Right ventricle myocardium superior (tissue), 1 donor: ENCODE results near the gene NFKBIB. TPM values are rescaled to one million over a fixed set of nuclear protein-coding genes. Genes with fewer than 3 reads are reported as not detected.

Experiments
- ATAC-seq: fragments of 200-7000 bp; cut with Tn5 transposase; one replicate; pipeline ENCODE4 v1.9.1; 2020; ENCODE audit warnings: mild to moderate bottlenecking; ENCODE audit not compliant: poor library complexity
- DNase-seq: peaks from one replicate; pipeline ENCODE4 v3.0.0-alpha.2; 2020
- intact Hi-C: fragments of 100-400 bp; cut with DNase I; formaldehyde crosslinking; loops from one replicate; pipeline ENCODE4 v1.11.2; 2022
- total RNA-seq: library from RNA; stranded (reverse); fragmentation: NEBNext Ultra II Directional; extraction: Animal tissue kit (Norgen Biotek cat#: 25700); gene quantifications from one replicate; pipeline ENCODE4 v1.2.1, GENCODE V29; 2021
- donor health status: DM: no; HTN: yes; CAD: no; lungs with severe emphysema.

NFKBIB gene
- total RNA-seq, 1 donor from 2014 or later: 14.5 TPM

DNA sequence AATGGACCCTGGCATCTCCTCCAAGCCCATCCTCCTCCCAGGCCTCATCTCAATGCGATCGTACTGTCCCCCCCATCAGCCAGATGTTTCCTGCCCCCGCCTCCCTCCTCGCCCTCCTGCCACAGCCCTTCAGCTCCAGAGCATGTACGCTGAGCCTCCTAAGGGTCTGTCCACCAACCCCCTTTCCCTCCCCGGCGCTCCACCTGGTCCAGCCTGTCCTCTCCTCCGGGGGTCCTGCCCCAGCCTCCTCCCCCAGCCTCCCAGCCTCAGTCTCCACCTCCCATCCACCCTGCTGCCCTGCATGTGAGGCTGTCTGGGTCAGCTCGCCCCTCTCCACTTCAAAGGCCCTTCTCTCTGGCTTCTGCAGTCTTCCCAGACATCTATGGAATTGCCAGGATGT lies 4.8 kb upstream of the NFKBIB start:
- intact Hi-C loops: no loop called here
- ATAC-seq (no peak), DNase-seq (no peak)

- intact Hi-C loops: no loop called here
- ATAC-seq (no peak), DNase-seq (peak; percentile 50)
Measured at GRCh38 chr19:38898788-38899446, 852 bp upstream of the NFKBIB start.

DNA sequence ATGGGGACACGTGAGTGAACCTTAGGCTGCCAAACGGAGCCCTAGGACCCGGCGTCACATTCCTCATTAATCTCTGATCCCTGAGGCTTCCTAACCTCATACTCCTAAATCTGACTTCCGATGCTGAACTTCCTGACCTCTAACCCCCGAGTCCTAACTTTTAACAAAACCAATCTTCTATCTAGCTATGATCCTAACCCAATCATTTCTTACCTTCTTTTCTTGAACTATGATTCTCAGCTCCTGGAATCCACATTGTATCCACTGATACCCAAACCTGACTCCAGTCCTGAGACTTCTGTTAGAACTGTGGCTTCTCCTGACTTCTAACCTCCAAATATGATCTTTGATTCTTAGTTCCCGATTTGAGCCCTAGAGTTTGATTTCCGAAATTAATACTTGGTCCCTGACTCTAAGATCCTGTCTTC lies 447 bp downstream of the NFKBIB start:
- intact Hi-C loops: no loop called here
- no peak for ATAC-seq
- DNase-seq: no peak

DNA sequence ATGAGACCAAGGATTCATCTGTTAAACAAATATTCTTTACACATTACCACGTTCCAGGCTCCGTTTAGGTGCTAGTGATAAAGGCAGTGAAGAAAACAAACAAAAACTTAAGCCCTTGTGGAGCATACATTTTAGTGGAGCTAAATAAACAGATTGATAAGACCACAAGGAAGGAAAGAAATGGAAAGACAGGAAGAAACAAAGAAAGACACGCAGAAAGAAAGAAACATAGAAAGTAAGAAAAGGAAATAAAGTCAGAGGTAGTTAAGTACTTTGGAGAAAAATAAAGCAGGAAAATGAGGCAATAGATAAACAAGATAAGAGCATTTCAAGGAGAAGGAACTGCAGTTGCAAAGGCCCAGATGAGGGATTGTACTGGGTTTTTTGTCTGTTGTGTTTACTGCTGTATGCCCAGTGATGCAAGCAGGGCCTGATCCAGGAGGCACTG lies 998 bp downstream of the NFKBIB start:
- intact Hi-C loops: no loop called here
- DNase-seq (no peak), ATAC-seq (no peak)

GRCh38 chr19:38901683-38902082 lies 1.9 kb downstream of the NFKBIB start:
- DNase-seq (no peak), ATAC-seq (no peak)
- intact Hi-C loops: no loop called here

DNA sequence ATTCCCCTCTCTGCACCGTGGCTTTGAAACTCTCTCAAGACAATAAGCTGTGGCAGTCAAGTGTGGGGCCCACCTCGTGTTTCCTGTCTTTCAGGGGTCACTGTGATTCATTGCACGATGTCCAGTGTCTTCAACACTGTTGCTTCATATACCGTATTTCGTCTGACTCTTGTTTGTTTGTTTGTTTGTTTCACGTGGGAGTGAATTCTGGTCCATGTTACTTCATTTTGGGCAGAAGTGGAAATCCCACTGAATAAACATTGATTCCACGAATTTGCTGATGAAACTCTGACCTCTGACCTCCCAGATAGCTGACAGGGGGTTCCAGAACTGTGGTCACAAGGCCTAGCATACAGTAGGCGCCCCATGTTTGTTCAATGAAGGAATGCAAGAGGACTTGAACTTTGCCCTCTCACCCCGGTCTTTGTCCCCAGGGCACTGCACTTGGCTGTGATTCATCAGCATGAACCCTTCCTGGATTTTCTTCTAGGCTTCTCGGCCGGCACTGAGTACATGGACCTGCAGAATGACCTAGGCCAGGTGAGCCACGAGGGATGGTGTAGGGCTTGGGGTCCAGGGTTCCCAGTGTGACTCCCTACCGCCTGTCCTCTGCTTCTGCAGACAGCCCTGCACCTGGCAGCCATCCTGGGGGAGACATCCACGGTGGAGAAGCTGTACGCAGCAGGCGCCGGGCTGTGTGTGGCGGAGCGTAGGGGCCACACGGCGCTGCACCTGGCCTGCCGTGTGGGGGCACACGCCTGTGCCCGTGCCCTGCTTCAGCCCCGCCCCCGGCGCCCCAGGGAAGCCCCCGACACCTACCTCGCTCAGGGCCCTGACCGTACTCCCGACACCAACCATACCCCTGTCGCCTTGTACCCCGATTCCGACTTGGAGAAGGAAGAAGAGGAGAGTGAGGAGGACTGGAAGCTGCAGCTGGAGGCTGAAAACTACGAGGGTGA lies 5.1 kb downstream of the NFKBIB start:
- no peak for DNase-seq
- no peak for ATAC-seq
- intact Hi-C loops: no loop called here

DNA sequence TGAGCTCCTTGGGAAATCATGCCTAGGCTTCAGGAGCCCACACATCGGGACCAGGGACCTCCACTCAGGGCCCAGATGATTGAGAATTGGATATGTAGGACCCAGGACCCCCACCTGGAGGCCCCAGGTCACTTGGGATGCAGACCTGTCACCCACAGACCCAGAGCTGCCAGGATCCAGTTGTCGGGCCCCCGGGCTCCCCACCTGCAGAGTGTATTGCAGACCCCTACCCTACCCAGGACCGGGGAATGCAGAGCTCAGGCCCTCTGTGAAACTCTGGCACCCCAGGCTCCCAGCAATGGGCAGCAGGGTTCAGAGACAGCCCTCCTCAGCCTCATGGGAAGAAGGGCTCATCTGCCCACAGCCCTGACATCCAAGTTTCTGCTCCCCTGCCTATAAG lies 5.9 kb downstream of the NFKBIB start:
- intact Hi-C loops: no loop called here
- ATAC-seq: no peak
- no peak for DNase-seq

GRCh38 chr19:38907227-38907626 lies 7.5 kb downstream of the NFKBIB start:
- DNase-seq (no peak), ATAC-seq (no peak)
- intact Hi-C loops: no loop called here

DNA sequence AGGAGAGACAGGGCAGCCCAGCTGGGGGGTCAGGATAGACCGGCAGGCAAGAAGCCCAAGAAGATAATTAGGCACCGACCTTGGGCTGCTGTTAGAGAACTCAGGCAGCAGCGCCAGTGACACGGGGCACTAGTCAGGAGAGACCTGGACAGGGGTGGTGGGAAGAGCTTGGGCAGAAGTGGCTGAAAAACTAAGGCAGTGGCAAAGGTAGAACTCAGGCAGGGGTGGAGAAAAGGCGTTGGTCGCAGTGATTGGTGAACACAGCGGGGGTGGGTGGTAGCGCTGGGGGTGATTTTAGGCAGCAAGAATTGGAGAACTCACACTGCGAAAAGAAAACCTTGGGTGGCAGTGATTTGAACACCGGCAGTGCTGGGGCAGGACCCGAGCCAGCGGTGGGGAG lies 7.9 kb downstream of the NFKBIB start:
- no peak for DNase-seq
- intact Hi-C loops: no loop called here
- no peak for ATAC-seq

DNA sequence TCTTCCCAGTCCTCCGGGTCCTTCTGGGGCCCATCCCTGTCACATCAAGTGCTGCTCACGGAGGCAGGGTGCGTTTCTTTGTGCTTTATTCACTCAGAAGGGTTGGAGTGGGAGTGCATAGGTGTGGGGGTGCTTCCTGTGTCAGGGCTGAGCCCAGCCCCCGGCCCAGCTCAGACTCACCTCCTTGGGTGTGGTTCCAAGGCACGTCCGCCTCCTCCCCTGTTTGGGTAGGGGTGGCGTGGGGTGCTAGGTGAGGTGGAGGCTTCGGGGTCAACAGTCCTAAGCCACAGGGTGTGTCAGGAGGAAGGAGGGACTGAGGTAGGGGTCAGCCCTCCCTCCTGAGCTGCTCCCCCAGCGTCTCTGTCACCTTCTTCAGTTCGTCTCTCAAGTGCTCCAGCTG lies 9.1 kb downstream of the NFKBIB start:
- DNase-seq (no peak), ATAC-seq (no peak)
- intact Hi-C loops: no loop called here

DNA sequence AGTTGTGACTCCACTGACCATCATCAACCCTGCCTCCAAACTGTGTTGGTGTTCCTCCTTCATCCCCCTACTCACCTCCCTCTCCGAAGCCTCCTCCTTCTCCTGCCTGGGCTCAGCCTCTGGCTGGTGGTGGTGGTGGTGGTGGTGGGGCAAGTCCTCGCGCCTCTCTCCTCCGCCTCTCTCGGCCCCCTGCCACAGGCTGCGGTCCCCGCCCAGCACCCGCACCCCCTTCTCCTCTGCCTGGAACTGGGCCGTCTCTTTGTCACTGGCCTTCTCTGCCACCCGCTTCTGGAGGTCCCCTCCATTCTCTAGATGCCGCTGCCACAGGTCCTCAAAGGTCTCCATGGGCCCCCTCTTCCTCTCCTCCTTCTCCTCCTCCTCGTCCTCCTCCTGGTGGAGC lies 10.7 kb downstream of the NFKBIB start:
- ATAC-seq: no peak
- DNase-seq: no peak
- intact Hi-C loops: no loop called here

GRCh38 chr19:38911388-38912001 lies 11.7 kb downstream of the NFKBIB start:
- ATAC-seq (no peak), DNase-seq (no peak)
- intact Hi-C loops: no loop called here

DNA sequence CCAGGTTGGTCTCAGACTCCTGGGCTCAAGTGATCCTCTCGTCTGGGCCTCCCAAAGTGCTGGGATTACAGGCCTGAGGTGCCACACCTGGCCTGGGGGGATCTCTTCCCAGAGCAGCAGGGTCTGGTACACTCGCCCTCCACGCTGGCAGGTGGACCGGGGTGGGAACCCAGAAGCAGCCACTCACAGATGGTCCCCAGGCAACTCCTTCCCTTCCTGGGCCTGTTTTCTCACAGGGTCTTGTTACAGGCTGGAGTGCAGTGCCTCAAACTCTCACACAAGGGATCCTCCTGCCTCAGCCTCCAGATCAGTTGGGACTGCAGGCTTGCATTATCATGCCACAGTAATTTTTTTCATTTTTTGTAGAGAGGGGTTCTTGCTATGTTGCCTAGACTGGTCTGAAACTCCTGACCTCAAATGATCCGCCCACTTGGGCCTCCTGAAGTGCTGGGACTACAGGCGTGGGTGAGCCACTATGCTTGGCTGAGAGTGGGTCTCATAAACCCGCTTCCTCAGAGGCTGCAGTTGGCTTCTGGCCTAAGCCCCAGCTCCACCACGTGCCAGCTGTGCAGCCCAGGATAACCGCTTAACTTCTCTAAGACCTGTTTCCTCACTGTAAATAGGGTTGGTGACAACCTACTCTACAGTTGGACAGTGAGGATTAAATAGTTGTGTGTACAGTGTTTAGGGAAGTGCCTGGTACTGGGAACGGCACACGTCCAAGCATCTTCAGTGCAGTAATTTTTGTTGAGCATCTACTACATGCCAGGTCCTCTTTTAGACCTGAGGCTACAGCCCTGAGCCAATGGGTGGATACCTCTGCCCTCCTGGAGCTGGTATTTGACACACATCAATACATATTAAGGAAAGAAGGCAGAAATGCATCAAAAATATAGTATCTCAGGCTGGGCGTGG lies 13.1 kb downstream of the NFKBIB start:
- intact Hi-C loops: no loop called here
- DNase-seq (peak; percentile 23), ATAC-seq (no peak)

GRCh38 chr19:38913958-38914357 lies 14.2 kb downstream of the NFKBIB start:
- intact Hi-C loops: no loop called here
- DNase-seq: peak; percentile 20
- no peak for ATAC-seq

- ATAC-seq: no peak
- DNase-seq: peak; percentile 31
Measured at GRCh38 chr19:38915329-38916321, 15.9 kb downstream of the NFKBIB start.

DNA sequence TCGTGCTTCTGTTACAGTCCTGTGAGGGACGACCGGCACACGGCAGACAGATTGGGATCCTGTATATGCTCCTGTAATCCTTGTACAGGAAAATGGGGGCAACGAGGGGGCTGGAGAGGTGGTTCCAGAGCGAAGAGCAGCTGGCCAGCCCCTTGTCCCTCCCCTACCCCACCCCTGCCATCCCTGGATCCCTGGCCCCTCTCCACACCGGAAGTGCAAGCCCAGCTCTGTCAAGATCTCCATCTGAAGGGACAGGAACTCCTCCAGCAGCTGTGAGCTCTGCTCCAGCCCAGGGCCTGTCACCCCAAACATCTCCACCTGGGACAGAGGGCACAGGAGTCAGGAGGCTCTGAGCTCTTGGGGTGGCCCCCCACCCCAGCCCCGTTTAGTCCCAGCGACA lies 17.7 kb downstream of the NFKBIB start:
- DNase-seq: peak; percentile 24
- intact Hi-C loops: no loop called here
- no peak for ATAC-seq

More at GRCh38 chr19:38915329-38916321, 15.9 kb downstream of the NFKBIB start:
- intact Hi-C loops: no loop called here

GRCh38 chr19:38917921-38918491 lies 18.2 kb downstream of the NFKBIB start:
- peak; percentile 30 for DNase-seq
- intact Hi-C loops: no loop called here
- ATAC-seq: no peak
